Loucy (cell line): Measurements from ENCODE around the gene LNPK.

Source experiments
- CTCF ChIP-seq: fragments of 200-600 bp; sonication (generic); conservative IDR thresholded peaks from 2 replicates; pipeline ENCODE4 v1.5.1; 2014; ENCODE audit warnings: mild to moderate bottlenecking, antibody characterized with exemption, low read length
- EZH2phosphoT487 ChIP-seq: fragments of 200-600 bp; IDR thresholded peaks from 2 replicates; pipeline ENCODE4 v1.6.1; 2018; ENCODE audit warnings: antibody characterized with exemption, mild to moderate bottlenecking, moderate library complexity, borderline replicate concordance

GRCh38 chr2:175973373-175973772 lies 28.7 kb downstream of the LNPK start:
- no peak for TF ChIP-seq CTCF
- no peak for TF ChIP-seq EZH2phosphoT487
